AG08396 (cell line): ENCODE measurements around the gene LRIG1.

Source experiments
- DNase-seq: peaks from one replicate; pipeline ENCODE4 v3.0.0; 2012; ENCODE audit warnings: low spot score, mixed read lengths

Gene LRIG1, protein sequence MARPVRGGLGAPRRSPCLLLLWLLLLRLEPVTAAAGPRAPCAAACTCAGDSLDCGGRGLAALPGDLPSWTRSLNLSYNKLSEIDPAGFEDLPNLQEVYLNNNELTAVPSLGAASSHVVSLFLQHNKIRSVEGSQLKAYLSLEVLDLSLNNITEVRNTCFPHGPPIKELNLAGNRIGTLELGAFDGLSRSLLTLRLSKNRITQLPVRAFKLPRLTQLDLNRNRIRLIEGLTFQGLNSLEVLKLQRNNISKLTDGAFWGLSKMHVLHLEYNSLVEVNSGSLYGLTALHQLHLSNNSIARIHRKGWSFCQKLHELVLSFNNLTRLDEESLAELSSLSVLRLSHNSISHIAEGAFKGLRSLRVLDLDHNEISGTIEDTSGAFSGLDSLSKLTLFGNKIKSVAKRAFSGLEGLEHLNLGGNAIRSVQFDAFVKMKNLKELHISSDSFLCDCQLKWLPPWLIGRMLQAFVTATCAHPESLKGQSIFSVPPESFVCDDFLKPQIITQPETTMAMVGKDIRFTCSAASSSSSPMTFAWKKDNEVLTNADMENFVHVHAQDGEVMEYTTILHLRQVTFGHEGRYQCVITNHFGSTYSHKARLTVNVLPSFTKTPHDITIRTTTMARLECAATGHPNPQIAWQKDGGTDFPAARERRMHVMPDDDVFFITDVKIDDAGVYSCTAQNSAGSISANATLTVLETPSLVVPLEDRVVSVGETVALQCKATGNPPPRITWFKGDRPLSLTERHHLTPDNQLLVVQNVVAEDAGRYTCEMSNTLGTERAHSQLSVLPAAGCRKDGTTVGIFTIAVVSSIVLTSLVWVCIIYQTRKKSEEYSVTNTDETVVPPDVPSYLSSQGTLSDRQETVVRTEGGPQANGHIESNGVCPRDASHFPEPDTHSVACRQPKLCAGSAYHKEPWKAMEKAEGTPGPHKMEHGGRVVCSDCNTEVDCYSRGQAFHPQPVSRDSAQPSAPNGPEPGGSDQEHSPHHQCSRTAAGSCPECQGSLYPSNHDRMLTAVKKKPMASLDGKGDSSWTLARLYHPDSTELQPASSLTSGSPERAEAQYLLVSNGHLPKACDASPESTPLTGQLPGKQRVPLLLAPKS

DNA sequence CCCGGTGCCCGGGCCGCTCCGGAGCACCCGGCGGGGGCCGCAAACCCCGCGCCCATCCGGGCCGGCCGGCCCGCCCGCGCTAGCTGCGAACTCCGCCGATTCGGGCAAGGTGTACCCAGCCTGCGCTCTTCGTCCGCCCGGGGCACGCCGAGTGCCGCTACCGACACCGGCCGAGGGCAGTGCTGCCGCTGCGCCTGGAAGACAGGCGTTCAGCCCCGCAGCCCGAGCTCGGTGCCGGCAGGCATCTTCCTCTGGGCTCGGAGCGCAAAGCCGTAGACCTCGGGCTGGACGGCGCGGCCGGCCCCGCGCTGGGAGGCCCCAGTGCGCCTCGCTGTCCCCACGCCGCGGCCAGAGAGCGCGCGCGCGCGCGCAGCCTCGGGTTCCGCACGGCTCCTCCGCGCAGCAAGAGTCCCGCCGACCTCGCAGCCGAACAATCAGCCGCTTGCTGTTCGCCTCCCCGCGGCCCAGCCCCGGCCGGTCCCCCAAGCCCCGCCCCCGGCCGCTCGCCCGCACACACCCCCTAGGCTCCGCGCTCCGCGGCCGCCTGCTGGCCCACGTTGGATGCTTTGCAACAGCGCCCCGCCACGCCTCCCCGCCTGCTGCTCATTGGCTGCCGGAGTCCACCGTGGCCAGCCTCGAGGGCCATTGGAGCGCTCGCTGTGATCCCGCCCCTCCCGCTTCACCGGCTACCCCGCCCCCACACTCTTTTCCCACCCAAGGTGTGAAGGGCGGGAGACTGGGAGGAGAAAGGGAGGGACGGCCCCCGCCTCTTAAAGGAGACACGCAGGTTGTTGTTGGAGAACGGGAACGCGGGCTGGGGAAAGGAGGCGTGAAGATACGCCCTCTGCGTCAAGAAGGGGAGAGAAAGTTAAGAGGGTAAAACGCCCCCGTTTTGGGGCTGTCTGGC, at the start of gene LRIG1:
TSS of gene LRIG1 (minus strand) at position 447 of the 907 bp plus-strand sequence. CDS start 615 bp downstream, outside the sequence.
- peak; percentile 98 for DNase-seq

DNA sequence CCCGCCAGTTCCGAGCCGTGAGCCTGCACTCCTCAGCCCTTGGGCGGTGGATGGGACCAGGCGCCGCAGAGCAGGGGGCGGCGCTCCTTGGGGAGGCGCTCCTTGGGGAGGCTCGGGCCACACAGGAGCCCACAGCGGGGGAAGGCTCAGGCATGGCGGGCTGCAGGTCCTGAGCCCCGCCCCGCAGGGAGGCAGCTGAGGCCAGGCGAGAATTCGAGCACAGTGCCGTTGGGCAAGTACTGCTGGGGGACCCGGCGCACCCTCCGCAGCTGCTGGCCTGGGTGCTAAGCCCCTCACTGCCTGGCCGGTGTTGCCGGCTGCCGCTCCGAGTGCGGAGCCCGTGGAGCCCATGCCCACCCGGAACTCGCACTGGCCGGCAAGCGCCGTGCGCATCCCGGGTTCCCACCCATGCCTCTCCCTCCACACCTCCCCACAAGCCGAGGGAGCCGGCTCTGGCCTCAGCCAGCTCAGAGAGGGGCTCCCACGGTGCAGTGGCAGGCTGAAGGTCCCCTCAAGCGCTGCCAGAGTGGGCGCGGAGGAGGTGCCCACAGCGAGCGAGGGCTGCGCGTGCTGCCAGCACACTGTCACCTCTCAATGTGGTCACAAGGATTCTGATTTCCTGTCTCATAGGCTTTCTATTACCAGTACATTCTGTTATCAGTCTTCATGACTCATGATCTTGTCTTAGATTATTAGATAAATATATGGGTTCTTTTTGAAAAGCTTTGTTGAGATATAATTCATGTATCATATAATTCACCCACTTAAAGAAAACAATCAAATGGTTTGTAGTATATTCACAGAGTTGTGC, 44.0 kb upstream of the LRIG1 start:
- DNase-seq, result no peak

DNA sequence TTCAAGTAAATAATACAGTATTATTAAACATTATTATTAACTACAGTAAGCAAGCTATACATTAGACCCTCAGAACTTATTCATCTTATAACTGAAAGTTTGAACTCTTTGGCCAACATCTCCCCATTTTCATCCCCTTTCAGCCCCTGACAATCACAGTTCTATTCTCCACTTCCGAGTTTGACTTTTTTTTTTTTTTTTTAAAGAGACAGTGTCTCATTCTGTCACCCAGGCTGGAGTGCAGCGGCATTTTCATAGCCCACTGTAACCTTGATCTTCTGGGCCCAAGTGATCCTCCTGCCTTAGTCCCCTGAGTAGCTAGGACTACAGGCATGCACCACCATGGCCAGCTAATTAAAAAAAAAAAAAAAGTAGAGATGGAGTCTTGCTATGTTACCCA, 41.3 kb upstream of the LRIG1 start:
- DNase-seq, result no peak

DNA sequence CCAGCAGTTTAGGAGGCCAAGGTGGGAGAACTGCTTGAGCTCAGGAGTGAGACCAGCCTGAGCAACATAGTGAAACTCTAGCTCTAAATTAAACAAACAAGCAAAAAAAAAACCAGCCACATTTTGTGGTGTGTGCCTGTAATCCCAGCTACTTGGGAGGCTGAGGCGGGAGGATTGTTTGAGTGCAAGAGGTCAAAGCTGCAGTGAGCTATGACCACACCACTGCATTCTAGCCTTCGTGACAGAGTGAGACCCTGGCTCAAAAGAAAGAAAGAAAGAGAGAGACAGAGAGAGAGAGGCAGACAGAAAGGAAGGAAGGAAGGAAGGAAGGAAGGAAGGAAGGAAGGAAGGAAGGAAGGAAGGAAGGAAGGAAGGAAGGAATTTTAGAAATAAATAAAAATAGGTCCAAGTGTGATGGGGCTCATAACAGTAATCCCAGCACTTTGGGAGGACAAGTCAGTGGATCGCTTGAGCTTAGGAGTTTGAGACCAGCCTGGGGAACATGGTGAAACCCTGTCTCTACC, 38.7 kb upstream of the LRIG1 start:
- DNase-seq, result no peak

DNA sequence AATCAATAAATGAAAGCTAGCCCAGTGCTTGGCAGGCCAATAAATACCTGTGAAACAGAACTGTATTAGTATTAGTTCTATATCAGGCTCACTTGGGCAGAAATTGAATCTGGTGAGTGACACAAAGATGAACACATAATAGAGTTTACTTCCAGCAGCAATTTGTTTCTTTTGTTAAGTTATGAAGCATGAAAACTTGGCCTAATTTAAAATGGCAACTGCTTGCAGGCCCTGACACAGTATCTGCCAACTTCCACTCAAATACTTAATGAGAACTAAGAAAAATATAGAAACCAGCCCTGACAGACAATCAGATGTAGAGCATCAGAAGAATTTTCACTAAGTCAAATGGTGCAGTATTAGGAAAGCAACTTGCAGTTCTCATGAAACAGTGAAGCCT, 37.6 kb upstream of the LRIG1 start:
- no peak for DNase-seq

DNA sequence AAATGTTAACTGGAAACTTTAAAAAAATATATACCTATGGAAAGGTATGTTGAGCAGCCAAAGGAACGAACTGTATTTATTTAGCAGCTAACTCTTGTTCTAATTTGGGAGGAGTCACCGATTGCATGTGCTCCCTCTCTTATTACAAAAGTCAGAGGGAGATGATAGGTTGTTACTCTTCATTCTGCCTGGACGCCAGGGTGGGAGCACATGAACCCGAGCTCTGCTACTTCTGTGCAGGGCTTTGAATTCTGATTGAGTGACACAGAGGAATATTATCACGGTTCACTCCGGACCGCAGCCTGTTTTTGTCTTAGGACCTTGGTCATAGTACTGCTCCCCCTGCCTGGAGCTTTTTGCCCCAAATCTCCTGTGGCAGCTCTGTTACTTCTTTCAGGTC, 36.9 kb upstream of the LRIG1 start:
- DNase-seq, result no peak

DNA sequence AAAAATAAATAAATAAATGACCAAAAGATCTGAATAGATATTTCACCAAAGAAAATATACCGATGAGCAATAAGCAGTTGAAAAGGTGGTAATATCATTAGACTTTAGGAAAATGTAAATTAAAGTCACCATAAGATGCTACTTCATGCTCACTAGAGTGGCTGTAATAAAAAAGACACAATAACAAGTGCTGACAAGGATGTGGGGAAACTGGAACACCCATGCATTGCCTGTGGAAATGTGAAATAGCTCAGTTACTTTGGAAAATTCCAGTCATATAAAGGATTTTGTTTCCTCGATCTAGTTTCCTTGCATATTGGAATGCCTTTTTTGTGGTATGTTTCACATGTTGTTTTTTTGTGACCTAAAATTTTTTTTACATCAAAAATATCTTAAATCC, 36.0 kb upstream of the LRIG1 start:
- no peak for DNase-seq

DNA sequence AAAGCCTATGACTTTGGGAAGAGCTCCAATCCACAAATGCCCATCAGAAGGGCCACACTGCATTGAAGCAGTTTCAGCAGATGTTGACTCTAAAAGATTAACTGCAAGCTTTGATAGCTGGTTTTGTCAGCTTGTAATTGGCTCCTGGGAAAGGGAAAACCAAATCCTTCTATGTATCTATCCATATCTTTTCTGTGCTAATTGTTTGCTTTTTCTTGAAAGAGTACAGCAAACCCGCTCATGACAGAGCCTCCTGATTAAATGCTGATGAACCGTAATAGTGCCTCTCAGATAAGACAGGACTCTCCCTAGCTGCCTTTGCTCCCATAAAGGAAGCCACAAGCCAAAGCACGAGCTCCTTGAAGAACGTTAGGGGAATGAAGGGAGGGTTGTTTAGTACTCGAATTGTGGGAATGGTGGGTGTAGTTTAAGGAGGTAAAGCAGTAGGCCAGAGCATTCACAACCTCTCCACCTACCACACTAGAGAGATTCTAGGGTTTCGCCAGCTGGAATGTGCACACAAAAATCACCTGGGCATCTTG, 33.6 kb upstream of the LRIG1 start:
- no peak for DNase-seq

DNA sequence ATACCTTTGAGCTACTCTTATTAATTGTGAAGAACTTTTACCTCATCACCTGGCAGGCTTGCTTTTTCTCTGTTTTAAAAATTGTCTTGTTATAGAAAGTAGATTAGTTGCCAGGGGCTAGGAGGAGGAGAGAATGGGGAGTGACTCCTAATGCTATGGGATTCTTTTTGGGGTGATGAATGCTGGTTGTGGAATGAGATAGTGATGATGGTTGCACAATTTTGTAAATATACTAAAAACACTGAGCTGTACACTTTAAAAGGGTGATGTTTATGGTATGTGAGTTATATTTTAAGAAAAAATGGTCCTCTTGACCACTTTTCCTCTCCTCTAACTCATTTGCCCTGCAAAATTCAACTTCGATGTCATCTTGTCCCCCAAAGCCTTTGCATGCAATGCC, 31.8 kb upstream of the LRIG1 start:
- no peak for DNase-seq

DNA sequence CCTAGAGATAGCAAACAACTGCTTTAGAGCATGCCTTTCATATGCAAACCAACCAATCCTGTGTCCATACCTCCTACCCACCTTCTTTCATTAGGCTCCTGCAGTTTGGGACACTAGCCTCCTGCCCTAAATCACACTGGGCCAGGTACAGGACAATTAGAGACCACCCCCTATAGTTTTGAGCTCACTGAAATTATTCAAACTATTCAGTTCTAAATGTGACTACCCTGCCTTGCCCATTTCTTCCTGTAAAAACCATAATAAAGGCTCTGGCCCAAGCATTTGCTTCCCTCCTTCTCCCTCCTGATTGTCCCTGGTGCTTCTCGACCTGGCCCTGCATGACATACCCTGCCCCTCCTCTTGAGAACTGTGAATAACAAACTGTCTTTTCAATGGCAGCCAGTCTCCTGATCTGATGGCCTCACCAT, 31.4 kb upstream of the LRIG1 start:
- no peak for DNase-seq

DNA sequence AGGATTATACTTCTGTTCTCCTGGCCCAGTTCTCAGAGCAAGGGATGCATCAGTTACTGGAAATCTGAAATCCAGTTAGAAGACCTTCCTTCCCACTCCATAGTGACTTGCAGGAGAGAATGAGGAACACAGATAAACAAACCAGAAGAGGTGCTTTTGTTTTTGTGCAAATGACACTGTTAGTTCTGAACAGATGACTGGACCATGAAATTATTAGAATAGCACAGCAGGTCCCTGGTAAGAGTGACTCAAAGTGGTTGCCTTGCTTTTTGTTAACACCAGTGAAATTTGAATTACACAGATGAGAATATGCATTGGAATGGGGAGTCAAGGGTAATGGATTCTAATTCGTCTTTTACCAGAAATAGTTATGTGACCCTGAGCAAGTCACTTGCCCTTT, 30.4 kb upstream of the LRIG1 start:
- no peak for DNase-seq

DNA sequence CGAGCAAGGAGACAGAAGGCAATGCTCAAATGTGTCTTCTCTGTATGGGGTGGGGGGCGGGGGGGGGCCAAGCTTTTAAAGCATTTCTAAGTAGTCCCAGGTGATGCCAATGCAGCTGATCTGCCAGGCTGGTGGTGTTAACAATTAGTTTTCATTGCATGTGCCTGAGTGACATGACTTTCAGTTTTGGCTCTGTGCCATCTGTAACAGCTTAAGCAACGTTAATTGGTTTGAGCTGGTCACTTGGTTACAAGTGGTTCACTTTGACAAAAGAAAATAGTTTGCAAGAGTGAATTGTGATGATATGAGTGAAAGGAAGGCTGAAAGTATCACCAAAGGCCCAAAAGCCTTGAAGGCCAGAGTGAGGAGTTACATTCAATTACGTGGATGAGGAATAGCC, 26.4 kb upstream of the LRIG1 start:
- no peak for DNase-seq

DNA sequence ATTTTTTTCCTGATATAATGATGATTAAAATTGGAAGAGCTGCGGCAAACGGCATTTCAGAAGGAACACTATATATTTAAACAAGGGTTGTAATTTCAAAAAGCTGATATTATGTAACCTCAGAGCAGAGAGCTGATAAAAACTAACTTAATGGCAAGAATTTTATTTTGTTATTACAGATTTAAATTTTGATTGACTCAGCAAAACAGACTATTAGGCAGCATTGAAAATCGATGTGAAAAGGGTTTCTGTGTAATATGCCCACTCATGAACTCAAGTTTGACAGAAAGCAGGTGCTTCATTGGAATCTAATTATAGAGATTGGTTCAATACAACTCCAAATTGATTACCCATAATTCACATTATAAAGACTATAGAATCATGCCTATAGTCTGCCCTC, 24.9 kb upstream of the LRIG1 start:
- DNase-seq, result no peak

DNA sequence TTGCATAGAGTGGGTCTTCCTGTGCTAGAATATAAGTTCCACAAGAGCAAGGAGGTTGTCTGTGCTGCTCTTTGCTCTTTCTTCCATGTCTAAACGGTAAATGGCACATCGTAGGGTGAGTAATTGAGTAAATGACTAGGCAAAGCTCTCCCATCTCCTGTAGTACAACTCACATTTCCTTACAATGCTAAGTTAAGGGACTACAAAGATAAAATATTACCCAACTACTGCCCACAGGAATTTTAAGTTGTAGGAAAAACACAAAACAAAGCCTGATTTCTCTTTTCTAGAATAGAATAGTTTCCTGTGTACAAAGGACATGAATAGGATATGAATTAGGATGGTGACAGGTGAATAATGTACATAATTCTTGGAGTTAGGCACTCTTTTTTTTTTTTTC, 19.9 kb upstream of the LRIG1 start:
- no peak for DNase-seq

DNA sequence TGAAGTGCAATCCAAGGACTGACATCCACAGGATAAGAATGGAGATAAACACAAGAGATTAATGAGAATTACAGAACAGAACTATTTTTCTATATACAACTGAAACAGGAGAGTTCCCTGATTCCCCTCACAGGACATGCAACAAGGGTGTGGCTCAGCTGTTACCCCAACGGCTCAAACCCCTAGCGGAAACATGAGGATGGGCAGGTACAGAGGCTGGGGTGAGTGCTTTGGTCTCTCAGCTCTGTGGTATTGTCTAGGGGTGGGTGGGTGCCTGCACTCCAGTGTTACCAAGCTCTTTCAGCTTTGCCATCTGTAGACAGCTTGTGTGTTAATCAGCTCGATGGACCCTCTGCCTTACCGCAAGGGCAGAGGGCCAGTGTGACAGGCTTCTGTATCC, 17.8 kb upstream of the LRIG1 start:
- DNase-seq, result no peak

DNA sequence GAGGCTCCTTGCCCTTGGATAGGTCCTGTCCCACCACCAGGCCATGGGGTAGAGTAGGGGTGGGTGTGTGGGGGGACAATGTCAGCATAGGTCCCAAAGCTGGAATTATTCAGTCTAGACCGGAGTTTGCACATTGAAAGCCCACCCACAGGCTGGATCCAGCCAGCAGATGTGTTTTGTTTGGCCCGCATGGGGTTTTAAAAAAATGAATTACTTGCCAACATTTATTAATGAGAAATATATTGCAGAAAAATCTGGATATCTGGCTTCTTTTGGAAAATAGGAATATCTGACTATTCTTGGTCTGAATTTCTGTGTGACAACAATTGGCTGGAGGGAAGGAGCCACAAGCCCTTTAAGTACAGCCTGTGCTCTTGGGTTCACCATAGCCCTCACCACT, 17.3 kb upstream of the LRIG1 start:
- DNase-seq, result no peak

DNA sequence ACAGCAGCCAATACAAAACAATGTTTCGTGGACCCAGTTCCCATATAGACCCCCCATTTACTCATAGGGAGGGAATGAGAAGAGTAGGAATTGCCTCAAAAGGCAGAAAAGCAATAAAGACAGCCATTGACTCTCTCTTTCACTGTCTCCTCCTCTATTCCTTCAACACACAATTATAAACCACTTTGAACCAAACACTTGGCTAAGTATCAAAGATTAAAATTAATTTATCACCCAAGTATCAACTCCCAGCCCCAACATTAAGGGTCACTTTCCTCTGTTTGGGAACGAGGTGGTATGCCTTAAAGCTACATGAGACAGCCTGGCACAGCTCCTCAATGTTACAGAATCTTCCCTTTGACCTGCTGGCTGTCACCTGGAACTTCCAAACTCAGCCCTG, 16.4 kb upstream of the LRIG1 start:
- no peak for DNase-seq

DNA sequence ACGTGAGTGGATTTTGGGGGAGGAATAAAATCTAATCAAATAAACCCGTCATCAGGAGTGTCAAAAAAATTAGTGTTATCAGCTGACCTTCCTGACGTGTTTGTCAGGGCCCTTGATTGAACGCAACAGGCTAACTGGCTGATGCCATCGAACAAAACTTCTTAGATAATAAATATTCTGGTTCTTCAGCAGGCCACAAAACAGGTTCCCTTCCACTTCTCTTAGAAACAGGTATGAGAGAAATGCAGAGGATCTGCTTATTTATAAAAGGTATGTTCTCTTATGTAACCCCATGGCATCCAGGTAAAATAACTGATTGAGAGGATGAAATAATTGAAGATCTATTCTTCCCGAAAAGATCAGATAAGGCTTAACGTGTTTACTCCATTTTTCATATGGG, 7.6 kb upstream of the LRIG1 start:
- DNase-seq, result no peak

DNA sequence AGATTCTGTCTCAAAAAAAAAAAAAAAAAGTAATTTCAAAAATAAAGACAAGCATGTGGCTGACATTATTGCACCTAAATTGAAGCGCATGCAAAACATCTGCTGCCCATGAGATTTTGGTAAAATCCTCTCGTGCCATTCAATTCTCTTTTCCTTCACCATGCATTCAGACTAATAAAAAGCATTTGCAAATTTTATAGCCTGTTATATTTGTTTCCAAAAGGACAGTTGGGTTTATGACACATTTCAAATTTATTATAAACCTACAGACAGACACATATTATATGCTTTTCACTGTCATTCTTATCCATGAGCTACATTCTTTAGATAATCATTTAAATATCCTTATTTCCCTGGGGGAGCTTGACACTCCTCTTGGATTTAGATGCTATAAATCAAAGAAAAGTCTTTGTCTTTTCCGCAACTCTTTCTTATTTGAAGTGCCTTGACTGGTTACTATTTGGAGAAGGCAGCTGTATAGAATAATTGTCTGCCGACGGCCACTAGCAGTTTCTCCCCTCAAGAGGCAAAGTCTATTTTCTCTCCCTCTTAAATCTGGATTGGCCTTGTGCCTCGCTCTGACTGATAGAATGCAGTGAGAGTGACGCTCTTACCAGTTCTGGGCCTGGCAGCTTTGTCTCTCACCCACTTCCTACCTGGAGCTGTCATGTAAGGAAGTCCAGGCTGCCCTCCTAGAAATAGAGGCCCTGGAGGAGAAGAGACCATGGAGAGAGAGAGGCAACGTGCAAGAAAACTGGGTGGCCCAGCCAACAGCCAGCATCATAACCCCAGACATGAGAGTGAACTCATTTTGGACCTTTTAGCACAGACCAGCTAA, 6.8 kb upstream of the LRIG1 start:
- DNase-seq, result no peak
